BE2C (cell line): ENCODE results near the gene ELOVL7.
"Not testable (repeated sequence)": the region's sequence is repeated elsewhere in the genome, so short reads cannot be mapped to it uniquely, and the experiment has no call there.

Experiments used
- DNase-seq: peaks from one replicate; pipeline ENCODE4 v3.0.0-alpha.2; 2020
- H3K27me3 ChIP-seq: fragments of 250-450 bp; sonication (Bioruptor Pico); 2 replicates; pipeline ENCODE4 v1.5.1; 2020; ENCODE audit warnings: mild to moderate bottlenecking
- H3K36me3 ChIP-seq: fragments of 250-450 bp; sonication (Bioruptor Pico); 2 replicates; pipeline ENCODE4 v1.5.1; 2020; ENCODE audit warnings: mild to moderate bottlenecking
- H3K4me1 ChIP-seq: fragments of 250-450 bp; sonication (Bioruptor Pico); 2 replicates; pipeline ENCODE4 v1.5.1; 2020
- H3K4me3 ChIP-seq: 2 replicates; pipeline ENCODE4 v1.5.1; 2011; ENCODE audit warnings: low read depth, low read length
- H3K9me3 ChIP-seq: fragments of 250-450 bp; sonication (Bioruptor Pico); 2 replicates; pipeline ENCODE4 v1.5.1; 2020
- CTCF ChIP-seq: IDR thresholded peaks from 2 replicates; pipeline ENCODE4 v1.5.1; 2012; ENCODE audit warnings: mild to moderate bottlenecking, low read depth, low read length

ELOVL7 gene

GRCh38 chr5:60827201-60827600, 16.9 kb downstream of the ELOVL7 start:
- H3K27me3 ChIP-seq, result peaks cover 11% of the 10 kb centered on the region; the same call in 1 of the 2 replicates
- DNase-seq, result no peak
- TF ChIP-seq CTCF, result no peak
- H3K36me3 ChIP-seq, result no peaks in the 10 kb centered on the region
- H3K9me3 ChIP-seq, result no peaks in the 10 kb centered on the region
- no peaks in the 10 kb centered on the region for H3K4me1 ChIP-seq
- no peak overlapping the region for H3K4me3 ChIP-seq

GRCh38 chr5:60826653-60827052, 17.4 kb downstream of the ELOVL7 start:
- no peaks in the 10 kb centered on the region for H3K4me1 ChIP-seq
- H3K9me3 ChIP-seq, result no peaks in the 10 kb centered on the region
- no peak for TF ChIP-seq CTCF
- peaks cover 8% of the 10 kb centered on the region; the same call in 1 of the 2 replicates for H3K27me3 ChIP-seq
- DNase-seq, result no peak
- no peak overlapping the region for H3K4me3 ChIP-seq
- H3K36me3 ChIP-seq, result no peaks in the 10 kb centered on the region

GRCh38 chr5:60823574-60823973, 20.5 kb downstream of the ELOVL7 start:
- no peak for TF ChIP-seq CTCF
- Histone ChIP-seq H3K9me3 (no peaks in the 10 kb centered on the region), H3K27me3 (peaks cover 13% of the 10 kb centered on the region; the same call in 1 of the 2 replicates), H3K36me3 (no peaks in the 10 kb centered on the region), H3K4me1 (no peaks in the 10 kb centered on the region), H3K4me3 (no peak overlapping the region)
- DNase-seq, result no peak

- no peaks in the 10 kb centered on the region for H3K4me1 ChIP-seq
- no peak for TF ChIP-seq CTCF
- H3K9me3 ChIP-seq, result no peaks in the 10 kb centered on the region
- H3K4me3 ChIP-seq, result no peak overlapping the region
- H3K36me3 ChIP-seq, result no peaks in the 10 kb centered on the region
- DNase-seq, result no peak
- peaks cover 6% of the 10 kb centered on the region; the same call in 1 of the 2 replicates for H3K27me3 ChIP-seq
Observed at GRCh38 chr5:60822285-60822556, 21.8 kb downstream of the ELOVL7 start.

- Histone ChIP-seq H3K9me3 (no peaks in the 10 kb centered on the region), H3K36me3 (no peaks in the 10 kb centered on the region), H3K4me1 (no peaks in the 10 kb centered on the region), H3K27me3 (peaks cover 6% of the 10 kb centered on the region; the same call in 1 of the 2 replicates), H3K4me3 (no peak overlapping the region)
- no peak for TF ChIP-seq CTCF
- no peak for DNase-seq
Observed at GRCh38 chr5:60821488-60822284, 22.4 kb downstream of the ELOVL7 start.

GRCh38 chr5:60820593-60821487, 23.2 kb downstream of the ELOVL7 start:
- H3K9me3 ChIP-seq, result no peaks in the 10 kb centered on the region
- no peaks in the 10 kb centered on the region for H3K36me3 ChIP-seq
- peaks cover 6% of the 10 kb centered on the region; the same call in 1 of the 2 replicates for H3K27me3 ChIP-seq
- DNase-seq, result no peak
- no peak for TF ChIP-seq CTCF
- H3K4me1 ChIP-seq, result no peaks in the 10 kb centered on the region
- no peak overlapping the region for H3K4me3 ChIP-seq

- H3K27me3 ChIP-seq, H3K9me3 ChIP-seq, H3K4me3 ChIP-seq, H3K36me3 ChIP-seq, H3K4me1 ChIP-seq, DNase-seq: not testable (repeated sequence)
Observed at GRCh38 chr5:60816138-60816537, 27.9 kb downstream of the ELOVL7 start.
